Measurements from ENCODE around the gene GPC3. TPM values are rescaled to one million over a fixed set of nuclear protein-coding genes. Genes with fewer than 3 reads are reported as not detected.

GPC3 gene
- total RNA-seq, 2 experiments from 2014 or later = 0.40 to 0.72 TPM

DNA sequence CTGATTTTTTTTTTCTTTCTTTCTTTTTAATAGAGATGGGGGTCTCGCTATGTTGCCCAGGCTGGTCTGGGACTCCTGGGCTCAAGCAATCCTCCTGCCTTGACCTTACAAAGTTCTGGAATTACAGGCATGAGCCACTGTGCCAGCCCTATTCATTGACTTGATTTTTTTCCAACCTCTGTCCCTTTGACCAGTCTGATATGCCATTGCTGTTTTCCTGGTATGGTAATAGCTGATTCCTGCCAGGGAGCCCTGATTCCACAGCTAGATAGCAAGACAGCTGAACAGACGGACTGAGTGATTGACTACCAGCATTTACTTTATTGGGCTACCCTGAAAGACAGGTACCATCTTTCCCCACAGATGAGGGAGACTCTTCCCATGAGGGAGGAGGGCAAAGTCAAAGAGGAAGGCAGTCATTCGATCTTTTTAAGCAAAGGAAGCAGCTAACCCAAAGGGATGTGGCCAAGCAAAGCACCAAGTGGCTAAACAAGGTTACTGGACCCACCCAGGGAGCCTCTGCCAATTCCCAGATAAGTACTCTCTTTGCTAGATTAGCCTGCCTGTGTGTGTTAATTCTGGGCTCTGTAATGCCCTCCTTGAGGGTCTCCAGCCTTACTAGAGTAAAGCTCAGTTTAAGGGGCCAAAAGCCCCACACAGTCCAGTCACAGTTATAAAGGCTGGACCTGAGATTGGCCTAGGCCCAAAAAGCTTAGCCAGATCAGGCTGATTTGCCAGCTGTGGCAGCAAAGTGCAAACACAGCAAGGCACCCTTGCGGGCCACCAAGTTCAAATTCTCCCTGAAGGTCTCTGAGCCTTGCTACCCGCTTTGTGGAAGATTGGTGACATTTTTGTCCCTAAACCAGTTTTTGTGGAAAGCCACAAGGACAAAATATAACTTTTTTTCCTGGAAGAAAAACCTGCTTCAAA is 377.7 kb downstream of the GPC3 start:
- no peaks in the 10 kb centered on the region for H3K4me1 Mint-ChIP-seq
- no peaks in the 10 kb centered on the region for H3K27me3 Mint-ChIP-seq

DNA sequence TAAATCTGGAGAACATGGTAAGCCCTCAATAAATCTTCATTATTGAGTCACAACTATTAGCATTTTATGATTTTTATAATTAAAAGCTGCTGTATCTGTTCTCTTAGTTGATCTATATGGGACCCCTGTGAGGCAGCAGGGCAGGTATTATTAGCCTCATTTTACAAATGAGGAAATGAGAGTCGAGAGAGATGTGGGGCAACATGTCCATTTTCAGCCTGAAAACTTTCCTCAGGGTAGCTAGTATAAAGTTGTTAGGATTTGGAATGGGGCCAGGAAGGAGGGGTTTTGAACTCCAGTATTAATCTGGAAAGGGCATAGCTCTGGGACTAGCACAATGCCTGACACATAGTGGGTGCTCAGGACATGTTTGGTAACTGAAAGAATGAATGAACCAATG is 378.4 kb downstream of the GPC3 start:
- POLR2A ChIA-PET = no interaction called here
- ATAC-seq (ENCODE audit: low read depth) = no peak

More for the DNA sequence above, 377.7 kb downstream of the GPC3 start:
- Mint-ChIP-seq H3K27ac (no peak overlapping the region), H3K9me3 (no peaks in the 10 kb centered on the region), H3K36me3 (no peaks in the 10 kb centered on the region), H3K4me3 (no peak overlapping the region)
- POLR2A ChIA-PET = no interaction called here
- ATAC-seq (ENCODE audit: low read depth) = no peak
- no peak for DNase-seq

DNA sequence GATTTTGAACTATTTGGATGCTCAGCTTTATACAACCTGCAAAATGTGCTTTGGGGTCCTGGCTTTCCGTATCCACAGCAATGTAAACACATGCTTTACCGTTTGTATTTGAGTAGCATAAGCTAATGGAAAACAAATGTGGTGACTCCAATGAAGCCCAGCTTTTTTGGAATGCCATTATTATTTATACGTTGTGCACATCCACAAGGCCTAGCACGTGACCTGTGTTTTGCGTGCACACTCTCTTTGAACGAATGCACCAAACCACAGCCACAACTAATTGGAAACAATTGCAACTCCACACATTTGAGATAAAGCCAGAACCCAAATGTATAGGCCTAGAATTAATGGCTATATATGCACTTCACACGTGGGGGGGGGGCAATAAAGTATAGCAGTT is 380.6 kb downstream of the GPC3 start:
- POLR2A ChIA-PET = no interaction called here

More for the DNA sequence above, 378.4 kb downstream of the GPC3 start:
- no peaks in the 10 kb centered on the region for H3K27me3 Mint-ChIP-seq
- no peak overlapping the region for H3K27ac Mint-ChIP-seq
- H3K4me1 Mint-ChIP-seq = no peaks in the 10 kb centered on the region
- no peak for DNase-seq
- no peaks in the 10 kb centered on the region for H3K9me3 Mint-ChIP-seq
- no peaks in the 10 kb centered on the region for H3K36me3 Mint-ChIP-seq
- no peak overlapping the region for H3K4me3 Mint-ChIP-seq

GRCh38 chrX:133602881-133603280 is 382.5 kb downstream of the GPC3 start:
- no peak overlapping the region for H3K27ac Mint-ChIP-seq
- DNase-seq (no peak), ATAC-seq (ENCODE audit: low read depth) (no peak)
- no peak overlapping the region for H3K4me3 Mint-ChIP-seq
- H3K27me3 Mint-ChIP-seq = no peaks in the 10 kb centered on the region
- POLR2A ChIA-PET = no interaction called here
- H3K36me3 Mint-ChIP-seq = no peaks in the 10 kb centered on the region
- H3K9me3 Mint-ChIP-seq = no peaks in the 10 kb centered on the region
- H3K4me1 Mint-ChIP-seq = peaks cover 4% of the 10 kb centered on the region

More for the DNA sequence above, 380.6 kb downstream of the GPC3 start:
- H3K27me3 Mint-ChIP-seq = no peaks in the 10 kb centered on the region
- H3K9me3 Mint-ChIP-seq = no peaks in the 10 kb centered on the region
- H3K36me3 Mint-ChIP-seq = no peaks in the 10 kb centered on the region
- DNase-seq = no peak
- H3K4me3 Mint-ChIP-seq = no peak overlapping the region
- ATAC-seq (ENCODE audit: low read depth) = no peak
- H3K4me1 Mint-ChIP-seq = no peaks in the 10 kb centered on the region
- H3K27ac Mint-ChIP-seq = no peak overlapping the region

- H3K4me3 Mint-ChIP-seq = no peak overlapping the region
- ATAC-seq (ENCODE audit: low read depth) (no peak), DNase-seq (no peak)
- H3K27me3 Mint-ChIP-seq = no peaks in the 10 kb centered on the region
- POLR2A ChIA-PET = no interaction called here
- no peak overlapping the region for H3K27ac Mint-ChIP-seq
- H3K36me3 Mint-ChIP-seq = no peaks in the 10 kb centered on the region
- H3K4me1 Mint-ChIP-seq = peaks cover 4% of the 10 kb centered on the region
- H3K9me3 Mint-ChIP-seq = no peaks in the 10 kb centered on the region
Observed at GRCh38 chrX:133601116-133601515, 384.3 kb downstream of the GPC3 start.

GRCh38 chrX:133600536-133600935 is 384.9 kb downstream of the GPC3 start:
- Mint-ChIP-seq H3K9me3 (no peaks in the 10 kb centered on the region), H3K36me3 (no peaks in the 10 kb centered on the region), H3K4me1 (peaks cover 4% of the 10 kb centered on the region), H3K27me3 (no peaks in the 10 kb centered on the region), H3K4me3 (no peak overlapping the region), H3K27ac (no peak overlapping the region)
- DNase-seq (no peak), ATAC-seq (ENCODE audit: low read depth) (no peak)
- POLR2A ChIA-PET = no interaction called here

- POLR2A ChIA-PET = no interaction called here
- H3K36me3 Mint-ChIP-seq = no peaks in the 10 kb centered on the region
- H3K4me3 Mint-ChIP-seq = peak overlapping the region; percentile 37
- ATAC-seq (ENCODE audit: low read depth) (no peak), DNase-seq (no peak)
- H3K9me3 Mint-ChIP-seq = no peaks in the 10 kb centered on the region
- no peak overlapping the region for H3K27ac Mint-ChIP-seq
- peaks cover 4% of the 10 kb centered on the region for H3K4me1 Mint-ChIP-seq
- H3K27me3 Mint-ChIP-seq = no peaks in the 10 kb centered on the region
Observed at GRCh38 chrX:133598601-133599335, 386.6 kb downstream of the GPC3 start.

DNA sequence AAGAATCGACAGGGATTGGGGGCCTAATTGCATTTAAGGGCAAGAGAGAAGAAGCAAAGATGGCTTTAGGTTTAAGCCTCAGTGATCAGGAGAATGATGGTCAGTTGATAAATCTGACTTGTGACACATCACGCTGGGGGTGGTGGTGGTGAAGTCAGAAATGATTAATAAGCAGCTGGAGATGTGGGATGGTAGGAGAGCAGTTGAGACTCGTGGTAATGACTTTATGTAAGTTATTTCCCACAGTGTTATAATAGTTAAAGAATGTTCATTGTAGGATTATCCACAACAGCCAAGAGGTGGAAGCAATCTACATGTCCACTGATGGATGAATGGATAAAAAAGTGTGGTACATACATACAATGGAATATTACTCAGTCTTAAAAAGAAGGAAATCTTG is 391.2 kb downstream of the GPC3 start:
- Mint-ChIP-seq H3K4me3 (no peak overlapping the region), H3K27ac (no peak overlapping the region), H3K4me1 (peaks cover 4% of the 10 kb centered on the region), H3K9me3 (no peaks in the 10 kb centered on the region), H3K36me3 (no peaks in the 10 kb centered on the region), H3K27me3 (no peaks in the 10 kb centered on the region)
- no peak for DNase-seq
- POLR2A ChIA-PET = no interaction called here
- no peak for ATAC-seq (ENCODE audit: low read depth)

DNA sequence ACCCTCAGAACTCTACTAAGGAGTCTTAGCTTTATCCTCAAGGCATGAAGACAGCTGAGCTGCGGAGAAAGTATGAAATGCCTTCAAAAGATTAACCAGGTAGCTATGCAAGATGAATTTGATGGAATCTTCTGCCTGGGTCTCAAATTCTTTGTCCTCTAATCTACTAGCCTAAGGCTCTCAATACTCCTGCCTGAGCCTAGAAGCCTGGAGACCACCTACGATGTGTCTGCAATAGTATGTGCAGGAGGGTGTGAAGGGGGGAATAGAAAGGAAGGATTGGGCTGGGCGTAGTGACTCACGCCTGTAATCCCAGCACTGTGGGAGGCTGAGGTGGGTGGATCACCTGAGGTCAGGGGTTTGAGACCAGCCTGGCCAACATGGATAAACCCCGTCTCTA is 391.9 kb downstream of the GPC3 start:
- Mint-ChIP-seq H3K27me3 (no peaks in the 10 kb centered on the region), H3K27ac (no peak overlapping the region), H3K9me3 (no peaks in the 10 kb centered on the region), H3K36me3 (no peaks in the 10 kb centered on the region), H3K4me3 (no peak overlapping the region), H3K4me1 (no peaks in the 10 kb centered on the region)
- DNase-seq (no peak), ATAC-seq (ENCODE audit: low read depth) (no peak)
- POLR2A ChIA-PET = no interaction called here

GRCh38 chrX:133590703-133591505 is 394.5 kb downstream of the GPC3 start:
- H3K27ac Mint-ChIP-seq = no peak overlapping the region
- POLR2A ChIA-PET = no interaction called here
- no peaks in the 10 kb centered on the region for H3K36me3 Mint-ChIP-seq
- H3K4me3 Mint-ChIP-seq = no peak overlapping the region
- H3K27me3 Mint-ChIP-seq = no peaks in the 10 kb centered on the region
- H3K9me3 Mint-ChIP-seq = no peaks in the 10 kb centered on the region
- ATAC-seq (ENCODE audit: low read depth) (no peak), DNase-seq (no peak)
- no peaks in the 10 kb centered on the region for H3K4me1 Mint-ChIP-seq

DNA sequence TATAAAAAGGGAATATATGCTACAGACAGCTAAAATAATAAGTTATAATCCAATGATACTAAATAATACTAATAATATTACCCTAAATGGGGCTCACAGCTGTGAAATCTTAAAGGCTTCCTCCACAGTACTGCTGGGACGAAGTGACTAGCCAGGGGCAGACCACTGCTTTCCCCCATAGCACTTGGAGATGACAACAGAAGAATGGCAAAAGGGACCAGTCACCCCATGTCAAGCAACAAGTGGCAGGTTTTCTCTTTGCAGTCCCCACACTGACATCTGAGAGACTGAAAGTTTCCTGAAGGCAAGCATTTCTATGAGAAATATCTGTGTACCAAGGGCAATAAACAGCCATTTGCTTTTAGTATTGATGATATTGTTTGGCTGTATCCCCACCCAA is 396.6 kb downstream of the GPC3 start:
- POLR2A ChIA-PET = no interaction called here
- Mint-ChIP-seq H3K4me1 (no peaks in the 10 kb centered on the region), H3K4me3 (no peak overlapping the region), H3K36me3 (no peaks in the 10 kb centered on the region), H3K27ac (no peak overlapping the region), H3K27me3 (no peaks in the 10 kb centered on the region), H3K9me3 (no peaks in the 10 kb centered on the region)
- no peak for ATAC-seq (ENCODE audit: low read depth)
- DNase-seq = no peak

- Mint-ChIP-seq H3K4me3 (no peak overlapping the region), H3K27me3 (no peaks in the 10 kb centered on the region), H3K9me3 (no peaks in the 10 kb centered on the region), H3K4me1 (no peaks in the 10 kb centered on the region), H3K27ac (no peak overlapping the region), H3K36me3 (no peaks in the 10 kb centered on the region)
- POLR2A ChIA-PET = no interaction called here
- DNase-seq (no peak), ATAC-seq (ENCODE audit: low read depth) (no peak)
Observed at GRCh38 chrX:133587818-133588217, 397.6 kb downstream of the GPC3 start.

DNA sequence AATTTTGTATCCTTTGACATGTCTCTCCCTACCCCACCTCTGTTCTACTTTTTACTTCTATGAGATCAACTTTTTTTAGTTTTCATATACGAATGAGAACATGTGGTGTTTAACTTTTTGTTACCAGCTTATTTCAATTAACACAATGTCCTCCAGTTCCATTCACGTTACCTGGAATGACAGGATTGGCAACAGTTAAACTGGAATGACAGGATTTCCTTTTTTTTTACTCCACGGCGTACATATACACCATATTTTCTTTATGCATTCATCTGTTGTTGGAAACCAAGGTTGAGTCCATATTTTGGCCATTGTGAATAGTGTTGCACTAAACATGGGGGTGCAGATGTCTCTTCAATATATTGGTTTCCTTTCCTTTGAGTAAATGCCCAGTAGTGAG is 398.3 kb downstream of the GPC3 start:
- no peak for ATAC-seq (ENCODE audit: low read depth)
- H3K4me3 Mint-ChIP-seq = no peak overlapping the region
- H3K27me3 Mint-ChIP-seq = no peaks in the 10 kb centered on the region

More for the DNA sequence above, 398.3 kb downstream of the GPC3 start:
- H3K9me3 Mint-ChIP-seq = no peaks in the 10 kb centered on the region
- no peak overlapping the region for H3K27ac Mint-ChIP-seq
- no peaks in the 10 kb centered on the region for H3K36me3 Mint-ChIP-seq
- no peaks in the 10 kb centered on the region for H3K4me1 Mint-ChIP-seq
- no peak for DNase-seq
- POLR2A ChIA-PET = no interaction called here

Measured in activated naive CD8-positive, alpha-beta T cell treated with anti-CD3 and anti-CD28 coated beads, Interleukin-2, amount 10 ng/mL, durations not matched to agents 7 days and 5 days (primary cell).